A673 (cell line): Measurements from ENCODE around the gene HDAC10.

ENCODE experiments used
- EZH2 ChIP-seq: fragments of 200-600 bp; sonication (generic); IDR thresholded peaks from 2 replicates; pipeline ENCODE4 v1.6.1; 2017; ENCODE audit warnings: borderline replicate concordance, low read depth, mild to moderate bottlenecking, mixed read lengths, antibody characterized with exemption, low read length; ENCODE audit not compliant: poor library complexity, severe bottlenecking
- TF ChIP-seq, protein P1 (sequence below): fragments of 300-800, 200-600 bp; sonication (generic); conservative IDR thresholded peaks from 2 replicates; pipeline ENCODE4 v1.5.1; 2017; ENCODE audit warnings: low read depth, mild to moderate bottlenecking, antibody characterized with exemption, low read length, moderate library complexity, mixed read lengths

DNA sequence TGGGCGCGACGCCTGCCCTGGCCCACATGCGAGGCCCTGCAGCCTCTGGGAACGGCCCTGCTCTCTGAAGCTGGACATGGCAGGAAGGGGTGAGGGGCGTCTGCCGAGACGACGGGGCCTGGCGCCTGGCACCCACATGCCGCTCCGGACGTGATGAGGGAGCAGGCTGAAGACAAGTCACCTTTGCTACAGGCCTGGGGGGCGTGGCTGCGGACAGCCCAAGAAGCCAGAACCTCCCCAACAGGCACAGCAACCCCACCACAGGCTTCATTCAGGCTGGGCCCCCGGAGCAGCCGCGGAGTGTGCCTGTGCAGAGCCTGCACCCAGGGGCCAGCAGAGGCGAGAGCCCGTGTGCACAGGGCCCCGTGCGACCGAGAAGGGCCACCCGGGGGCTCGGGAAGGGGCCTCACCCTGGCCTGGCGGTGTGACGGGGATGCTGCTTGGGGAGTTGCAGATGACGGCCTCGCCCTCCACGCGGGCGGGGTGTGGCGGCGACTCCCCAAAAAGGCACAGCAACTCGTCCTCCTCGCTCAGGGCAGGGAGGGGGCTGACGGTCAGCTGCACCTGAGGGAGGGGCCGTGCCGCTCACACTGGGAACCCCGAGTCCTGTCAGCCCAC is 35.7 kb upstream of the HDAC10 start:
- TF ChIP-seq, protein P1, sequence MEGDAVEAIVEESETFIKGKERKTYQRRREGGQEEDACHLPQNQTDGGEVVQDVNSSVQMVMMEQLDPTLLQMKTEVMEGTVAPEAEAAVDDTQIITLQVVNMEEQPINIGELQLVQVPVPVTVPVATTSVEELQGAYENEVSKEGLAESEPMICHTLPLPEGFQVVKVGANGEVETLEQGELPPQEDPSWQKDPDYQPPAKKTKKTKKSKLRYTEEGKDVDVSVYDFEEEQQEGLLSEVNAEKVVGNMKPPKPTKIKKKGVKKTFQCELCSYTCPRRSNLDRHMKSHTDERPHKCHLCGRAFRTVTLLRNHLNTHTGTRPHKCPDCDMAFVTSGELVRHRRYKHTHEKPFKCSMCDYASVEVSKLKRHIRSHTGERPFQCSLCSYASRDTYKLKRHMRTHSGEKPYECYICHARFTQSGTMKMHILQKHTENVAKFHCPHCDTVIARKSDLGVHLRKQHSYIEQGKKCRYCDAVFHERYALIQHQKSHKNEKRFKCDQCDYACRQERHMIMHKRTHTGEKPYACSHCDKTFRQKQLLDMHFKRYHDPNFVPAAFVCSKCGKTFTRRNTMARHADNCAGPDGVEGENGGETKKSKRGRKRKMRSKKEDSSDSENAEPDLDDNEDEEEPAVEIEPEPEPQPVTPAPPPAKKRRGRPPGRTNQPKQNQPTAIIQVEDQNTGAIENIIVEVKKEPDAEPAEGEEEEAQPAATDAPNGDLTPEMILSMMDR, result no peak
- no peak for TF ChIP-seq EZH2
